A549 (cell line): ENCODE measurements around the gene DMBT1. TPM values are rescaled to one million over a fixed set of nuclear protein-coding genes. Genes with fewer than 3 reads are reported as not detected.

ENCODE experiments used
- ATAC-seq, 2 experiments: fragments of 200-7000 bp in 1 of 2; fragments of >200 bp in 1 of 2; cut with Nextera tagmentation in 1 of 2; cut with Tn5 transposase in 1 of 2; 3 replicates each; pipeline versions ENCODE4 v1.8.0 to v1.9.1; 2018 to 2020; ENCODE audit warnings: mild to moderate bottlenecking in 1 of 2, moderate library complexity in 1 of 2
- CTCF ChIA-PET: fragments of 300-600 bp; sonication (Branson Sonifier 250); formaldehyde crosslinking; extraction: SDS; loops from one replicate; lab custom pipeline; 2021; ENCODE audit warnings: antibody characterized with exemption, inconsistent platforms; lab: Yijun Ruan, JAX
- POLR2A ChIA-PET: fragments of 350-600 bp; formaldehyde crosslinking; extraction: SDS; loops from one replicate; lab custom pipeline; 2021; ENCODE audit warnings: antibody characterized with exemption, inconsistent platforms; lab: Yijun Ruan, JAX
- DNase-seq, 2 experiments: peaks; one replicate each; pipeline versions ENCODE4 v3.0.0 to v3.0.0-alpha.2; 2011 to 2016; ENCODE audit warnings: low read depth in 1 of 2, low spot score in 1 of 2
- FAIRE-seq: peaks from 2 replicates; lab custom pipeline; 2011; peaks lifted over from hg19 to GRCh38; lab: Jason Lieb, UNC
- H3K27ac ChIP-seq, 2 experiments: fragments of >200 bp; sonication (Bioruptor Twin); formaldehyde crosslinking; 3 replicates each; pipeline ENCODE4 v1.5.1; 2016 to 2017
- H3K4me1 ChIP-seq: fragments of >200 bp; sonication (Bioruptor Twin); formaldehyde crosslinking; 3 replicates; pipeline ENCODE4 v1.6.1; 2016
- H3K4me2 ChIP-seq: fragments of >200 bp; sonication (Bioruptor Twin); formaldehyde crosslinking; 3 replicates; pipeline ENCODE4 v1.6.1; 2016
- H3K4me3 ChIP-seq: fragments of >200 bp; sonication (Bioruptor Twin); formaldehyde crosslinking; 3 replicates; pipeline ENCODE4 v1.5.1; 2016
- H3K9me3 ChIP-seq: fragments of >200 bp; sonication (Bioruptor Twin); formaldehyde crosslinking; 3 replicates; pipeline ENCODE4 v1.6.1; 2016
- BCL3 ChIP-seq: fragments of >200 bp; sonication (Bioruptor Twin); formaldehyde crosslinking; IDR thresholded peaks from 3 replicates; pipeline ENCODE4 v1.6.1; 2016
- BHLHE40 ChIP-seq: IDR thresholded peaks from 2 replicates; pipeline ENCODE4 v1.6.1; 2012; ENCODE audit warnings: low read depth, low read length, inconsistent platforms
- CBX2 ChIP-seq: fragments of 200-600 bp; sonication (generic); IDR thresholded peaks from 2 replicates; pipeline ENCODE4 v1.6.1; 2016; ENCODE audit warnings: low read depth, mild to moderate bottlenecking, borderline replicate concordance
- CEBPB ChIP-seq, 2 experiments: fragments of >200 bp in 1 of 2; sonication (Bioruptor Twin) in 1 of 2; formaldehyde crosslinking in 1 of 2; IDR thresholded peaks; 2 replicates each; pipeline ENCODE4 v1.6.1; 2012 to 2016
- CHD2 ChIP-seq: fragments of 150-350 bp; IDR thresholded peaks from 2 replicates; pipeline ENCODE4 v1.6.1; 2014; ENCODE audit warnings: low read length; ENCODE audit not compliant: partially characterized antibody
- CTCF ChIP-seq: fragments of >200 bp; sonication (Bioruptor Twin); formaldehyde crosslinking; IDR thresholded peaks from 3 replicates; pipeline ENCODE4 v1.5.1; 2016
- EHF ChIP-seq: fragments of 250-450 bp; sonication (Bioruptor Pico); IDR thresholded peaks from 2 replicates; pipeline ENCODE4 v1.5.0; 2020; ENCODE audit warnings: mild to moderate bottlenecking
- EHMT2 ChIP-seq: fragments of 200-600 bp; sonication (generic); IDR thresholded peaks from 2 replicates; pipeline ENCODE4 v1.6.1; 2016; ENCODE audit warnings: antibody characterized with exemption, low read depth, mild to moderate bottlenecking, moderate library complexity
- FOSL2 ChIP-seq, 2 experiments: fragments of 450-650 bp in 1 of 2; fragments of >200 bp in 1 of 2; sonication (Bioruptor Twin) in 1 of 2; formaldehyde crosslinking; IDR thresholded peaks; 2 replicates each; pipeline versions ENCODE4 v1.5.0 to v1.6.1; 2016 to 2020; ENCODE audit warnings: mild to moderate bottlenecking in 1 of 2, moderate library complexity in 1 of 2
- FOXS1 ChIP-seq: fragments of 250-450 bp; sonication (Bioruptor Pico); IDR thresholded peaks from 2 replicates; pipeline ENCODE4 v1.5.0; 2020; ENCODE audit warnings: mild to moderate bottlenecking, moderate library complexity
- GATA3 ChIP-seq: IDR thresholded peaks from 2 replicates; pipeline ENCODE4 v1.6.1; 2012; ENCODE audit warnings: borderline replicate concordance
- HOXA7 ChIP-seq: fragments of 250-450 bp; sonication (Bioruptor Pico); IDR thresholded peaks from 2 replicates; pipeline ENCODE4 v1.5.0; 2020; ENCODE audit warnings: mild to moderate bottlenecking, moderate library complexity
- HOXB5 ChIP-seq: fragments of 250-450 bp; sonication (Bioruptor Pico); IDR thresholded peaks from 2 replicates; pipeline ENCODE4 v1.5.0; 2020; ENCODE audit warnings: mild to moderate bottlenecking, moderate library complexity
- NR3C1 ChIP-seq: fragments of >200 bp; sonication (Bioruptor Twin); formaldehyde crosslinking; IDR thresholded peaks from 3 replicates; pipeline ENCODE4 v1.6.1; 2017
- PBX3 ChIP-seq: IDR thresholded peaks from 2 replicates; pipeline ENCODE4 v1.6.1; 2012
- POLR2A ChIP-seq: IDR thresholded peaks from 2 replicates; pipeline ENCODE4 v1.6.1; 2012; ENCODE audit warnings: mild to moderate bottlenecking, low read length
- POLR2AphosphoS2 ChIP-seq: conservative IDR thresholded peaks from 2 replicates; pipeline ENCODE4 v1.6.1; 2012; ENCODE audit warnings: low read length, improper control_type of control experiment, inconsistent platforms
- RAD21 ChIP-seq, 2 experiments: fragments of >200 bp in 1 of 2; sonication (Bioruptor Twin) in 1 of 2; formaldehyde crosslinking in 1 of 2; IDR thresholded peaks in 1 of 2; conservative IDR thresholded peaks in 1 of 2; 2 replicates in 1 of 2; 3 replicates in 1 of 2; pipeline ENCODE4 v1.6.1; 2012 to 2018; ENCODE audit warnings: inconsistent platforms in 1 of 2
- RARB ChIP-seq: fragments of 250-450 bp; sonication (Bioruptor Pico); IDR thresholded peaks from 2 replicates; pipeline ENCODE4 v1.8.0; 2021; ENCODE audit warnings: mild to moderate bottlenecking, moderate library complexity
- RCOR1 ChIP-seq: fragments of 150-350 bp; IDR thresholded peaks from 2 replicates; pipeline ENCODE4 v1.6.1; 2014; ENCODE audit warnings: antibody characterized with exemption, low read length, low read depth
- REST ChIP-seq: fragments of 200-600 bp; sonication (generic); IDR thresholded peaks from 2 replicates; pipeline ENCODE4 v1.6.1; 2016; ENCODE audit warnings: antibody characterized with exemption, mild to moderate bottlenecking, moderate library complexity
- RFX5 ChIP-seq: fragments of 450-650 bp; IDR thresholded peaks from 2 replicates; pipeline ENCODE4 v1.7.1; 2014; ENCODE audit warnings: antibody characterized with exemption, mild to moderate bottlenecking, moderate library complexity
- RNF2 ChIP-seq: fragments of 200-600 bp; sonication (generic); IDR thresholded peaks from 2 replicates; pipeline ENCODE4 v1.6.1; 2016; ENCODE audit warnings: low read depth, mild to moderate bottlenecking, antibody characterized with exemption, moderate library complexity, borderline replicate concordance
- SREBF2 ChIP-seq: fragments of 450-650 bp; IDR thresholded peaks from 2 replicates; pipeline ENCODE4 v1.6.1; 2014; ENCODE audit warnings: mild to moderate bottlenecking, moderate library complexity
- ZC3H11A ChIP-seq: fragments of 450-650 bp; IDR thresholded peaks from 2 replicates; pipeline ENCODE4 v1.6.1; 2014; ENCODE audit warnings: antibody characterized with exemption, mild to moderate bottlenecking
- ZSCAN20 ChIP-seq: fragments of 250-450 bp; sonication (Bioruptor Pico); IDR thresholded peaks from 2 replicates; pipeline ENCODE4 v1.8.0; 2022; ENCODE audit warnings: mild to moderate bottlenecking, moderate library complexity
- WGBS: methylation state at CpG from one replicate; pipeline ENCODE4 v1.1.6; 2017; ENCODE audit errors: missing lambda C conversion rate; 5-methylcytosine and 5-hydroxymethylcytosine counted together
- polyA plus RNA-seq, 4 experiments: library from polyadenylated mRNA; depleted of rRNA in 3 of 4; stranded (reverse); fragments of >200 nt; fragmentation: RNase III in 1 of 4; extraction: RNeasy Plus Mini Kit Qiagen cat#74134 plus additional on column Dnase treatment in 1 of 4; gene quantifications; 2 replicates in 3 of 4; 3 replicates in 1 of 4; pipeline ENCODE4 v1.2.3, GENCODE V29; 2011 to 2017
- TF ChIP-seq, protein P1 (sequence below): IDR thresholded peaks from 2 replicates; pipeline ENCODE4 v1.6.1; 2012; ENCODE audit warnings: low read depth, borderline replicate concordance
- TF ChIP-seq, protein P2 (sequence below): fragments of 150-350 bp; IDR thresholded peaks from 2 replicates; pipeline ENCODE4 v1.6.1; 2014; ENCODE audit warnings: low read depth, mild to moderate bottlenecking, low read length

Gene DMBT1
- polyA plus RNA-seq, 2 of the 4 experiments (the other 2 are of a cell fraction), result 0.01 to 0.03 TPM

DNA sequence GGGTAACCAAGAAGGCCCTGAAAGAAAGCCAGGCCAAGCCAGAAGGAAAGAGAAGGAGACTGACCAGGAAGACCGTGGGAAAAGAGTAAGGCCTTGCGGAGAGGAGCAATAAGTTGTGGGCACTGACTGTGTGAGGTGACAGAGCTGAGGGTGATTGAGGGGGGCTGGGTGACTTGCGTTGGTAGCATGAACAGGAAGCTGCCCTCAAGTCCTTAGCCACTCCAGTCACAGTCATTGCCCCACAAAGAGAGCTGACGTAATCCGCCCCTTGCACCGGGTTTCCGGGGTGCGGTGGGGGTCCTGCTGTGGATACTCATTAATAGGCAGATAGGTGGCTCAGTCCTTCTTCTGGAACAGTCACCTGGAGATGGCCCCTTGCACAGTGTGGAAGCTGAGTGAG lies 16.1 kb upstream of the DMBT1 start:
- peaks cover 8% of the 10 kb centered on the region; the same call in 2 of the 3 replicates for H3K4me1 ChIP-seq
- FAIRE-seq (no peak), DNase-seq (no peak)
- CTCF ChIA-PET, result interaction anchor here (1.0 to 1.2 kb wide), 3 partner anchors 21 to 86 kb away, joined by 3 to 5 read pairs (median 4); no protein-coding TSS in a partner anchor
- H3K9me3 ChIP-seq, result no peaks in the 10 kb centered on the region
- WGBS, result 77% methylated on average over 8 of the region's 8 CpGs
- no peak overlapping the region for H3K4me2 ChIP-seq
- H3K27ac ChIP-seq, result no peak overlapping the region
- TF ChIP-seq ZC3H11A (no peak), HOXB5 (CRISPR knock-in tag) (no peak), ZSCAN20 (CRISPR knock-in tag) (no peak), POLR2AphosphoS2 (no peak), POLR2A (no peak), CBX2 (no peak), RNF2 (no peak), GATA3 (no peak), SREBF2 (no peak), FOXS1 (CRISPR knock-in tag) (no peak), RAD21 (conservative IDR thresholded peaks at IDR 0.05 in 1 of 2, IDR thresholded peaks at IDR 0.05 in 1 of 2) (no peak), RFX5 (no peak), FOSL2 (IDR thresholded peaks at IDR 0.05) (no peak), FOSL2 (CRISPR knock-in tag; IDR thresholded peaks at IDR 0.05) (no peak), RCOR1 (no peak), REST (no peak), CHD2 (no peak), BCL3 (no peak)
- TF ChIP-seq, protein P1, sequence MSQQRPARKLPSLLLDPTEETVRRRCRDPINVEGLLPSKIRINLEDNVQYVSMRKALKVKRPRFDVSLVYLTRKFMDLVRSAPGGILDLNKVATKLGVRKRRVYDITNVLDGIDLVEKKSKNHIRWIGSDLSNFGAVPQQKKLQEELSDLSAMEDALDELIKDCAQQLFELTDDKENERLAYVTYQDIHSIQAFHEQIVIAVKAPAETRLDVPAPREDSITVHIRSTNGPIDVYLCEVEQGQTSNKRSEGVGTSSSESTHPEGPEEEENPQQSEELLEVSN, result no peak
- TF ChIP-seq, protein P2, sequence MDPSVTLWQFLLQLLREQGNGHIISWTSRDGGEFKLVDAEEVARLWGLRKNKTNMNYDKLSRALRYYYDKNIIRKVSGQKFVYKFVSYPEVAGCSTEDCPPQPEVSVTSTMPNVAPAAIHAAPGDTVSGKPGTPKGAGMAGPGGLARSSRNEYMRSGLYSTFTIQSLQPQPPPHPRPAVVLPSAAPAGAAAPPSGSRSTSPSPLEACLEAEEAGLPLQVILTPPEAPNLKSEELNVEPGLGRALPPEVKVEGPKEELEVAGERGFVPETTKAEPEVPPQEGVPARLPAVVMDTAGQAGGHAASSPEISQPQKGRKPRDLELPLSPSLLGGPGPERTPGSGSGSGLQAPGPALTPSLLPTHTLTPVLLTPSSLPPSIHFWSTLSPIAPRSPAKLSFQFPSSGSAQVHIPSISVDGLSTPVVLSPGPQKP, result no peak
- TF ChIP-seq, all 56 proteins: peak for 0
- no peak for ATAC-seq
- no peak overlapping the region for H3K4me3 ChIP-seq
- POLR2A ChIA-PET, result no interaction called here

DNA sequence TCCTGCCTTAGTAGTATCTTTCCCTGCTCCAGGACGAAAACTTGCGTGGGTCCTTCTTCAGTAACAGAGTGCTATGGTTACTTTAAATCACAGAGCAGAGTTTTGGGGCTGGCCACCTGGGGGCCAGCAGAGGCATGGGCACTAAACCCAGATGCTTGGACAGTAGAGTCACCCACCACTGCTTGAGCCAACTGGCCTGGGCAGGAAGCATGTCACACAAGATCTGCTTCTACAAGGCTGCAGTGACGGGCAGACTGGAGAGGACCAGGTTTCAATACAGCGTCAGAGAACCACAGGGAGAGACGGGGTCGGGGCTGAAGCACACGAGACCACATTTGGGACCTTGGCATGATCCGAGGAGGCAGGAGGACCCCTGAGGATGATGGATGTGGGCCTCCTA lies 14.3 kb upstream of the DMBT1 start:
- no peak for ATAC-seq
- FAIRE-seq, result no peak
- H3K4me3 ChIP-seq, result no peak overlapping the region
- peaks cover 6% of the 10 kb centered on the region; the same call in 2 of the 3 replicates for H3K4me1 ChIP-seq
- no peak for DNase-seq
- ChIA-PET CTCF (no interaction called here), POLR2A (no interaction called here)
- 85% methylated on average over 8 of the region's 8 CpGs for WGBS
- TF ChIP-seq POLR2A, result no peak
- no peak for TF ChIP-seq RFX5
- no peak for TF ChIP-seq PBX3
- no peak for TF ChIP-seq EHF
- no peak for TF ChIP-seq NR3C1
- no peak for TF ChIP-seq HOXB5 (CRISPR knock-in tag)
- TF ChIP-seq HOXA7, result no peak
- no peak for TF ChIP-seq RARB
- TF ChIP-seq EHMT2, result no peak
- no peak for TF ChIP-seq BCL3
- TF ChIP-seq CTCF, result no peak
- no peak for TF ChIP-seq CEBPB (IDR thresholded peaks at IDR 0.05)
- TF ChIP-seq BHLHE40, result no peak
- no peak for TF ChIP-seq SREBF2
- TF ChIP-seq, all 56 proteins: peak for 0
- no peaks in the 10 kb centered on the region for H3K9me3 ChIP-seq
- no peak overlapping the region for H3K4me2 ChIP-seq
- H3K27ac ChIP-seq, result no peak overlapping the region
